H1 (cell line): ENCODE results near the gene TEAD1. TPM values are rescaled to one million over a fixed set of nuclear protein-coding genes. Genes with fewer than 3 reads are reported as not detected.

ENCODE experiments used
- CTCF ChIA-PET: fragments of 300-600 bp; sonication (Branson Sonifier 250); formaldehyde crosslinking; loops from one replicate; lab custom pipeline; 2021; ENCODE audit not compliant: partially characterized antibody; lab: Charles Lee
- POLR2A ChIA-PET: fragments of 300-600 bp; sonication (Branson Sonifier 250); formaldehyde crosslinking; loops from one replicate; lab custom pipeline; 2021; ENCODE audit warnings: inconsistent platforms; ENCODE audit not compliant: partially characterized antibody; lab: Charles Lee
- DNase-seq, 2 experiments: peaks; one replicate each; pipeline versions ENCODE4 v3.0.0 to v3.0.0-alpha.2; 2010 to 2022; ENCODE audit warnings: low spot score in 2 of 2, low read depth in 1 of 2, mixed read lengths in 1 of 2
- FAIRE-seq: peaks from 2 replicates; lab custom pipeline; 2011; peaks lifted over from hg19 to GRCh38; lab: Jason Lieb, UNC
- H2AFZ ChIP-seq: 2 replicates; pipeline ENCODE4 v1.8.1; 2012; ENCODE audit warnings: low read length, inconsistent platforms
- H2AK5ac ChIP-seq: 2 replicates; pipeline ENCODE4 v1.6.1; 2013; ENCODE audit warnings: low read depth, low read length
- H2BK120ac ChIP-seq: replicated peaks from 2 replicates; pipeline ENCODE3; 2013; ENCODE audit warnings: low read depth, low read length, inconsistent platforms
- H2BK12ac ChIP-seq: 2 replicates; pipeline ENCODE4 v1.6.1; 2013; ENCODE audit warnings: low read depth, low read length
- H2BK15ac ChIP-seq: 2 replicates; pipeline ENCODE4 v1.6.1; 2013; ENCODE audit warnings: low read length
- H2BK20ac ChIP-seq: 2 replicates; pipeline ENCODE4 v1.6.1; 2013; ENCODE audit warnings: low read length
- H2BK5ac ChIP-seq: 2 replicates; pipeline ENCODE4 v1.6.1; 2013; ENCODE audit warnings: low read depth, low read length
- H3K14ac ChIP-seq: 2 replicates; pipeline ENCODE4 v1.6.1; 2013; ENCODE audit warnings: inconsistent platforms; ENCODE audit not compliant: insufficient read length
- H3K18ac ChIP-seq: 2 replicates; pipeline ENCODE4 v1.6.1; 2013; ENCODE audit warnings: low read length; ENCODE audit errors: extremely low read depth
- H3K23ac ChIP-seq: 2 replicates; pipeline ENCODE4 v1.6.1; 2013; ENCODE audit warnings: inconsistent platforms; ENCODE audit not compliant: insufficient read length
- H3K23me2 ChIP-seq: 2 replicates; pipeline ENCODE4 v1.6.1; 2013; ENCODE audit warnings: low read depth, low read length
- H3K27ac ChIP-seq: 2 replicates; pipeline ENCODE4 v1.6.1; 2011; ENCODE audit warnings: low read depth, low read length, inconsistent platforms
- H3K27me3 ChIP-seq, 4 experiments: replicated peaks in 1 of 4; 1 replicate in 1 of 4; 2 replicates in 3 of 4; pipeline versions ENCODE4 v1.6.1 to v1.8.1; 2011 to 2013; ENCODE audit warnings: low read length in 3 of 4, mild to moderate bottlenecking in 3 of 4, inconsistent platforms in 2 of 4, mixed read lengths in 2 of 4, moderate library complexity in 1 of 4; ENCODE audit not compliant: control insufficient read depth in 3 of 4, insufficient read depth in 3 of 4; ENCODE audit errors: extremely low read depth in 1 of 4
- H3K36me3 ChIP-seq, 4 experiments: 2 replicates each; pipeline versions ENCODE4 v1.6.1 to v1.8.1; 2011 to 2013; ENCODE audit warnings: mild to moderate bottlenecking in 4 of 4, low read length in 3 of 4, moderate library complexity in 2 of 4, control low read depth in 1 of 4, inconsistent platforms in 1 of 4; ENCODE audit not compliant: insufficient read depth in 4 of 4, control insufficient read depth in 2 of 4
- H3K4ac ChIP-seq: replicated peaks from 2 replicates; pipeline ENCODE3; 2013; ENCODE audit warnings: low read length, low read depth, mixed read lengths, inconsistent platforms; ENCODE audit not compliant: insufficient read length
- H3K4me1 ChIP-seq, 4 experiments: replicated peaks in 1 of 4; 1 replicate in 1 of 4; 2 replicates in 3 of 4; pipeline versions ENCODE4 v1.6.1 to v1.8.1; 2011 to 2013; ENCODE audit warnings: low read length in 3 of 4, inconsistent platforms in 2 of 4, mixed read lengths in 1 of 4; ENCODE audit not compliant: insufficient read depth in 4 of 4, control insufficient read depth in 3 of 4
- H3K4me2 ChIP-seq, 2 experiments: 2 replicates each; pipeline versions ENCODE4 v1.6.1 to v1.8.1; 2011 to 2013; ENCODE audit warnings: low read depth in 2 of 2, low read length in 2 of 2, control low read depth in 1 of 2, inconsistent platforms in 1 of 2, mild to moderate bottlenecking in 1 of 2; ENCODE audit not compliant: insufficient read depth in 1 of 2
- H3K4me3 ChIP-seq, 4 experiments: fragments of 200-600, 300-600 bp in 1 of 4; sonication (generic), shearing (Covaris generic), sonication (Bioruptor Twin) in 1 of 4; 2 replicates each; pipeline versions ENCODE4 v1.5.1 to v1.8.1; 2011 to 2016; ENCODE audit warnings: low read length in 4 of 4, low read depth in 3 of 4, control low read depth in 2 of 4, inconsistent platforms in 2 of 4, mild to moderate bottlenecking in 2 of 4, mixed read lengths in 1 of 4, moderate library complexity in 1 of 4; ENCODE audit not compliant: insufficient read depth in 2 of 4; ENCODE audit errors: extremely low read depth in 1 of 4
- H3K56ac ChIP-seq: replicated peaks from 2 replicates; pipeline ENCODE3; 2013; ENCODE audit warnings: low read depth, mild to moderate bottlenecking, mixed read lengths, low read length, inconsistent platforms; ENCODE audit not compliant: insufficient read length
- H3K79me1 ChIP-seq: 2 replicates; pipeline ENCODE4 v1.6.1; 2013; ENCODE audit warnings: low read depth, low read length, control low read depth
- H3K79me2 ChIP-seq, 2 experiments: 2 replicates each; pipeline versions ENCODE4 v1.6.1 to v1.8.1; 2012 to 2013; ENCODE audit warnings: low read length in 2 of 2, mild to moderate bottlenecking in 2 of 2, inconsistent platforms in 1 of 2; ENCODE audit not compliant: insufficient read depth in 2 of 2, control insufficient read depth in 1 of 2
- H3K9ac ChIP-seq, 4 experiments: replicated peaks in 1 of 4; 1 replicate in 1 of 4; 2 replicates in 3 of 4; pipeline versions ENCODE4 v1.6.1 to v1.8.1; 2011 to 2013; ENCODE audit warnings: low read depth in 3 of 4, low read length in 3 of 4, control low read depth in 2 of 4, mild to moderate bottlenecking in 2 of 4, moderate library complexity in 2 of 4, inconsistent platforms in 1 of 4; ENCODE audit errors: extremely low read depth in 1 of 4
- H3K9me3 ChIP-seq, 2 experiments: 2 replicates each; pipeline versions ENCODE4 v1.6.1 to v1.8.1; 2012 to 2013; ENCODE audit warnings: mild to moderate bottlenecking in 2 of 2, moderate library complexity in 2 of 2, control low read depth in 1 of 2, inconsistent platforms in 1 of 2, low read depth in 1 of 2, low read length in 1 of 2, mixed read lengths in 1 of 2; ENCODE audit not compliant: insufficient read depth in 2 of 2
- H4K20me1 ChIP-seq, 2 experiments: replicated peaks in 1 of 2; 2 replicates each; pipeline versions ENCODE3 to v1.8.1; 2011 to 2013; ENCODE audit warnings: inconsistent platforms in 2 of 2, low read length in 2 of 2, mild to moderate bottlenecking in 1 of 2; ENCODE audit not compliant: insufficient read depth in 2 of 2, control insufficient read depth in 1 of 2
- H4K5ac ChIP-seq: 2 replicates; pipeline ENCODE4 v1.6.1; 2013; ENCODE audit warnings: low read length, low read depth, mixed read lengths, inconsistent platforms; ENCODE audit not compliant: insufficient read length
- H4K8ac ChIP-seq: 2 replicates; pipeline ENCODE4 v1.8.0; 2013; ENCODE audit warnings: mild to moderate bottlenecking, moderate library complexity, low read length, inconsistent platforms; ENCODE audit not compliant: insufficient read depth; ENCODE audit errors: extremely low read depth
- H4K91ac ChIP-seq: replicated peaks from 2 replicates; pipeline ENCODE3; 2013; ENCODE audit warnings: low read length, mixed read lengths, inconsistent platforms; ENCODE audit not compliant: insufficient read length
- ASH2L ChIP-seq: fragments of 200-600, 300-600 bp; sonication (generic); IDR thresholded peaks from one replicate; pipeline ENCODE4 v1.7.1; 2017; ENCODE audit warnings: low read length
- CBX8 ChIP-seq: fragments of 300-800, 300-1000 bp; sonication (generic); IDR thresholded peaks from 2 replicates; pipeline ENCODE4 v1.7.1; 2016; ENCODE audit warnings: low read depth, low read length, borderline replicate concordance
- CREB1 ChIP-seq: IDR thresholded peaks from 2 replicates; pipeline ENCODE4 v1.6.1; 2012; ENCODE audit warnings: inconsistent platforms
- CTBP2 ChIP-seq: IDR thresholded peaks from 2 replicates; pipeline ENCODE4 v1.7.0; 2011; ENCODE audit warnings: borderline replicate concordance, mild to moderate bottlenecking, moderate library complexity, mixed read lengths, low read length; ENCODE audit not compliant: insufficient read depth, insufficient read length
- JUND ChIP-seq: IDR thresholded peaks from 2 replicates; pipeline ENCODE4 v1.6.1; 2011; ENCODE audit warnings: mild to moderate bottlenecking, improper control_type of control experiment, low read length
- RXRA ChIP-seq: IDR thresholded peaks from 2 replicates; pipeline ENCODE4 v1.6.1; 2011; ENCODE audit warnings: low read depth, mild to moderate bottlenecking, low read length, moderate library complexity; ENCODE audit not compliant: insufficient read depth
- SAP30 ChIP-seq: fragments of 300-600 bp; sonication (generic); IDR thresholded peaks from 2 replicates; pipeline ENCODE4 v1.7.1; 2012; ENCODE audit warnings: low read length, moderate library complexity, mild to moderate bottlenecking, inconsistent platforms; ENCODE audit not compliant: insufficient read depth, insufficient replicate concordance
- SP4 ChIP-seq: IDR thresholded peaks from 2 replicates; pipeline ENCODE4 v1.6.1; 2012; ENCODE audit warnings: low read length, inconsistent platforms
- ZNF274 ChIP-seq: IDR thresholded peaks from 2 replicates; pipeline ENCODE4 v1.7.0; 2012; ENCODE audit warnings: low read length, borderline replicate concordance; ENCODE audit errors: extremely low read depth
- WGBS, 2 experiments: shearing (Covaris generic) in 1 of 2; methylation state at CpG; one replicate each; pipeline versions ENCODE4 v1.1.6 to v1.1.7; 2013 to 2015; ENCODE audit warnings: low lambda C conversion rate in 2 of 2, mixed read lengths in 2 of 2, inconsistent platforms in 1 of 2, low coverage in 1 of 2, missing lambda C conversion rate in 1 of 2; ENCODE audit not compliant: insufficient replicate concordance in 2 of 2, insufficient coverage in 1 of 2, insufficient read length in 1 of 2; ENCODE audit errors: extremely low coverage in 1 of 2, missing lambda C conversion rate in 1 of 2; 5-methylcytosine and 5-hydroxymethylcytosine counted together
- polyA plus RNA-seq, 7 experiments: library from polyadenylated mRNA; depleted of rRNA in 3 of 7; stranded (reverse) in 5 of 7; unstranded in 2 of 7; fragments of >200 nt in 5 of 7; fragments of 200-250 nt in 2 of 7; gene quantifications; 1 replicate in 5 of 7; 2 replicates in 1 of 7; 4 replicates in 1 of 7; pipeline versions ENCODE4 v1.2.1 to v1.2.3, GENCODE V29; 2011 to 2013; ENCODE audit warnings: missing spikeins in 2 of 7, mixed read lengths in 2 of 7
- total RNA-seq: library from RNA; stranded (reverse); fragmentation: NEBNext Ultra II Directional; extraction: Animal tissue kit (Norgen Biotek cat#: 25700); gene quantifications from 2 replicates; pipeline ENCODE4 v1.2.1, GENCODE V29; 2021
- TF ChIP-seq, protein P1 (sequence below): IDR thresholded peaks from 2 replicates; pipeline ENCODE4 v1.6.1; 2011; ENCODE audit warnings: low read length, improper control_type of control experiment
- TF ChIP-seq, protein P2 (sequence below): IDR thresholded peaks from 2 replicates; pipeline ENCODE4 v1.6.1; 2012; ENCODE audit warnings: inconsistent platforms

The TEAD1 gene
- total and polyA plus RNA-seq, 2 of the 8 experiments (the other 6 are each of a cell fraction or from before 2014, with no cell fraction given): 15.6 to 67.4 TPM

DNA sequence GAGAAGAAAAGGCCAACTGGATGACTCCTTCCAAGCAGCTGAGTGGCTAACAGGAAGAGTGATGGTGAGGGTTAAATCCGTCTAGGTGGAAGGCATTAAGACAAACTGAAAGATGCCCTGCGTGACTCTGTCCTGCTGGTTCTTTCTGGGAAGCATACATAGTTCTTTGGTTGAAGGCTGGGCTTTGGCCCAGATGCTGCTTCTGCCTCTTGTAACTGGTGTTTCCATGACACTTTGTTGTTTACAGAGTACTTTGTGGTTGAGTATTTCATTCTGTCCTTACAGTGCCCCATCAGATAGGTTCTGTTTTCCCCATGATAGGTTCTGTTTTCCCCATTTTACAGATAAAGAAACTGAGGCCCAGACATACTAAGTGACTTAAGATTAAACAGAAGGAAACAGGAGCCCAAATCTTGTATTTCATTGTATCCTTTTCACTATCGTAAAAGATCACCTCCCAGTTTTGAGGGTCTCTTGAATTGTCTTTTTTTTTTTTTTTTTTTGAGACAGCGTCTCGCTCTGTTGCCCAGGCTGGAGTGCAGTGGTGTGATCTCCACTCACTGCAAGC lies 210.6 kb downstream of the TEAD1 start:
- H2BK15ac ChIP-seq: no peak overlapping the region
- H2BK120ac ChIP-seq: no peak overlapping the region
- no peaks in the 10 kb centered on the region for H3K27me3 ChIP-seq
- no peaks in the 10 kb centered on the region for H3K23me2 ChIP-seq
- DNase-seq: no peak
- H3K4ac ChIP-seq: no peak overlapping the region
- H2AFZ ChIP-seq: no peak overlapping the region
- H4K91ac ChIP-seq: no peak overlapping the region
- H3K56ac ChIP-seq: no peak overlapping the region
- H4K20me1 ChIP-seq: no peaks in the 10 kb centered on the region
- no peak overlapping the region for H2AK5ac ChIP-seq
- no peak overlapping the region for H4K8ac ChIP-seq
- POLR2A ChIA-PET: interaction anchor here (0.6 kb wide), 1 partner anchor 214 kb away, joined by 3 read pairs; no protein-coding TSS in a partner anchor
- no peak overlapping the region for H2BK12ac ChIP-seq
- CTCF ChIA-PET: interaction anchor here (0.7 to 2.1 kb wide), 6 partner anchors 9 to 649 kb away, joined by 3 to 8 read pairs (median 5); no protein-coding TSS in a partner anchor
- 98% methylated on average over 4 of the region's 5 CpGs; no CpG with 5 or more reads in 1 of the 2 experiments for WGBS, 2 experiments
- H3K79me1 ChIP-seq: peaks cover 3% of the 10 kb centered on the region; the same call in 1 of the 2 replicates
- no peak overlapping the region for H2BK5ac ChIP-seq
- H3K9me3 ChIP-seq: no peaks in the 10 kb centered on the region
- H3K4me2 ChIP-seq: no peak overlapping the region
- H3K27ac ChIP-seq: no peak overlapping the region
- peaks cover 0 to 24% (median 21%) of the 10 kb centered on the region in 4 experiments; a peak in 7 of 8 replicates for H3K36me3 ChIP-seq
- H3K23ac ChIP-seq: no peak overlapping the region
- FAIRE-seq: no peak
- no peaks in the 10 kb centered on the region for H3K79me2 ChIP-seq
- peaks cover 0 to 8% (median 3%) of the 10 kb centered on the region in 4 experiments; a peak in 2 of 7 replicates for H3K4me1 ChIP-seq
- no peak overlapping the region for H4K5ac ChIP-seq
- no peak overlapping the region for H3K4me3 ChIP-seq
- H3K18ac ChIP-seq: no peak overlapping the region
- no peak overlapping the region for H3K9ac ChIP-seq
- no peak overlapping the region for H2BK20ac ChIP-seq
- H3K14ac ChIP-seq: no peak overlapping the region
- TF ChIP-seq CBX8 (no peak), SP4 (no peak), CREB1 (no peak), JUND (no peak), RXRA (no peak), SAP30 (no peak), ASH2L (no peak), ZNF274 (no peak), CTBP2 (no peak)
- TF ChIP-seq, protein P1, sequence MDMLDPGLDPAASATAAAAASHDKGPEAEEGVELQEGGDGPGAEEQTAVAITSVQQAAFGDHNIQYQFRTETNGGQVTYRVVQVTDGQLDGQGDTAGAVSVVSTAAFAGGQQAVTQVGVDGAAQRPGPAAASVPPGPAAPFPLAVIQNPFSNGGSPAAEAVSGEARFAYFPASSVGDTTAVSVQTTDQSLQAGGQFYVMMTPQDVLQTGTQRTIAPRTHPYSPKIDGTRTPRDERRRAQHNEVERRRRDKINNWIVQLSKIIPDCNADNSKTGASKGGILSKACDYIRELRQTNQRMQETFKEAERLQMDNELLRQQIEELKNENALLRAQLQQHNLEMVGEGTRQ: no peak
- TF ChIP-seq, protein P2, sequence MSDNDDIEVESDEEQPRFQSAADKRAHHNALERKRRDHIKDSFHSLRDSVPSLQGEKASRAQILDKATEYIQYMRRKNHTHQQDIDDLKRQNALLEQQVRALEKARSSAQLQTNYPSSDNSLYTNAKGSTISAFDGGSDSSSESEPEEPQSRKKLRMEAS: no peak
